Activated CD8-positive, alpha-beta memory T cell treated with anti-CD3 and anti-CD28 coated beads, Interleukin-2, amount 50 U/mL, for 24 hours (primary cell): ENCODE data around the gene C16orf87.
"Not testable (repeated sequence)": the region's sequence is repeated elsewhere in the genome, so short reads cannot be mapped to it uniquely, and the experiment has no call there.

ENCODE experiments used
- DNase-seq: peaks from one replicate; pipeline ENCODE4 v3.0.0-alpha.2; 2020; ENCODE audit errors: extremely low read depth

C16orf87 gene

GRCh38 chr16:46830902-46831647, at the start of gene C16orf87:
Gene C16orf87 (minus strand): TSS chr16:46831180. CDS start chr16:46831149, 31 bp downstream.
- peak; percentile 72 for DNase-seq

- no peak for DNase-seq
Observed at GRCh38 chr16:46875243-46875642, 44.3 kb upstream of the C16orf87 start.

- no peak for DNase-seq
Observed at GRCh38 chr16:46873201-46873600, 42.2 kb upstream of the C16orf87 start.

GRCh38 chr16:46871597-46871996, 40.6 kb upstream of the C16orf87 start:
- DNase-seq = no peak

- DNase-seq = not testable (repeated sequence)
Observed at GRCh38 chr16:46868891-46869290, 37.9 kb upstream of the C16orf87 start.

GRCh38 chr16:46867486-46867885, 36.5 kb upstream of the C16orf87 start:
- not testable (repeated sequence) for DNase-seq

GRCh38 chr16:46866286-46866685, 35.3 kb upstream of the C16orf87 start:
- DNase-seq = no peak

- no peak for DNase-seq
Observed at GRCh38 chr16:46862555-46863447, 31.8 kb upstream of the C16orf87 start.

GRCh38 chr16:46859719-46860152, 28.8 kb upstream of the C16orf87 start:
- no peak for DNase-seq

- DNase-seq = no peak
Observed at GRCh38 chr16:46858151-46858550, 27.2 kb upstream of the C16orf87 start.

- no peak for DNase-seq
Observed at GRCh38 chr16:46857368-46857945, 26.5 kb upstream of the C16orf87 start.

GRCh38 chr16:46855389-46855788, 24.4 kb upstream of the C16orf87 start:
- DNase-seq = no peak

- DNase-seq = no peak
Observed at GRCh38 chr16:46854846-46855245, 23.9 kb upstream of the C16orf87 start.

- DNase-seq = peak; percentile 23
Observed at GRCh38 chr16:46853713-46854443, 22.9 kb upstream of the C16orf87 start.

GRCh38 chr16:46852130-46852529, 21.1 kb upstream of the C16orf87 start:
- DNase-seq = no peak

- DNase-seq = no peak
Observed at GRCh38 chr16:46850619-46851555, 19.9 kb upstream of the C16orf87 start.

GRCh38 chr16:46848768-46849764, 18.1 kb upstream of the C16orf87 start:
- DNase-seq = no peak

GRCh38 chr16:46845952-46846351, 15.0 kb upstream of the C16orf87 start:
- DNase-seq = no peak

GRCh38 chr16:46844771-46845170, 13.8 kb upstream of the C16orf87 start:
- DNase-seq = no peak
